ENCODE results near the gene PCDH8. TPM values are rescaled to one million over a fixed set of nuclear protein-coding genes. Genes with fewer than 3 reads are reported as not detected.

The PCDH8 gene
- total RNA-seq, 1 experiment from 2014 or later, result not detected

DNA sequence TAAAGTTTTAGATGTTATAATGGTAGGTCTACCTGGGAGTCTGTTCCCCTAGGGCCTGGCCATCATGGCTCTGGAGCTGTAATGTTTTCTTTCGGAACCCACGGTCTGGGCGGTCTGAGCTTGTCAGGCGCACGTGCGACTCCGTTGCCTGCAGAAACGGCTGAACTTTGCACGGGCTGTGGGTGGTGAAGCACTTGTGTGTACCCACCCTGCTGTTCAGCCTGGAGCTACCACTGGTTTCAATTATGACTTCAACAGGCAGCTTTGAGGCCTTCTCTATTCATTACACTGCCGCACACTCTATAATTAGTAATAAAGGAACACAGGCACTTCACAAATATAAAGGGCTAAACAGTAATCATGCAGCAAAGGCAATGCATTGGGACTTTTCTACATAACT, 6.0 kb downstream of the PCDH8 start:
- TF ChIP-seq, protein P1, sequence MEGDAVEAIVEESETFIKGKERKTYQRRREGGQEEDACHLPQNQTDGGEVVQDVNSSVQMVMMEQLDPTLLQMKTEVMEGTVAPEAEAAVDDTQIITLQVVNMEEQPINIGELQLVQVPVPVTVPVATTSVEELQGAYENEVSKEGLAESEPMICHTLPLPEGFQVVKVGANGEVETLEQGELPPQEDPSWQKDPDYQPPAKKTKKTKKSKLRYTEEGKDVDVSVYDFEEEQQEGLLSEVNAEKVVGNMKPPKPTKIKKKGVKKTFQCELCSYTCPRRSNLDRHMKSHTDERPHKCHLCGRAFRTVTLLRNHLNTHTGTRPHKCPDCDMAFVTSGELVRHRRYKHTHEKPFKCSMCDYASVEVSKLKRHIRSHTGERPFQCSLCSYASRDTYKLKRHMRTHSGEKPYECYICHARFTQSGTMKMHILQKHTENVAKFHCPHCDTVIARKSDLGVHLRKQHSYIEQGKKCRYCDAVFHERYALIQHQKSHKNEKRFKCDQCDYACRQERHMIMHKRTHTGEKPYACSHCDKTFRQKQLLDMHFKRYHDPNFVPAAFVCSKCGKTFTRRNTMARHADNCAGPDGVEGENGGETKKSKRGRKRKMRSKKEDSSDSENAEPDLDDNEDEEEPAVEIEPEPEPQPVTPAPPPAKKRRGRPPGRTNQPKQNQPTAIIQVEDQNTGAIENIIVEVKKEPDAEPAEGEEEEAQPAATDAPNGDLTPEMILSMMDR (IDR thresholded peaks at IDR 0.05; ENCODE audit: unreplicated experiment), result no peak
- no peak for DNase-seq
- intact Hi-C loops (cut with micrococcal nuclease; ENCODE audit: unreplicated experiment), result no loop called here
- Mint-ChIP-seq H3K36me3 (ENCODE audit: insufficient read depth, unreplicated experiment) (no peaks in the 10 kb centered on the region), H3K27ac (ENCODE audit: unreplicated experiment) (no peak overlapping the region), H3K27me3 (ENCODE audit: unreplicated experiment) (peaks cover 59% of the 10 kb centered on the region), H3K9me3 (ENCODE audit: low read depth, unreplicated experiment) (peaks cover 3% of the 10 kb centered on the region), H3K4me1 (ENCODE audit: low read depth, unreplicated experiment) (no peaks in the 10 kb centered on the region), H3K4me3 (ENCODE audit: low read depth, unreplicated experiment) (no peak overlapping the region)
- BruUV-seq (replicated peaks), result no TSS peak
- CTCF ChIA-PET, result no interaction called here

DNA sequence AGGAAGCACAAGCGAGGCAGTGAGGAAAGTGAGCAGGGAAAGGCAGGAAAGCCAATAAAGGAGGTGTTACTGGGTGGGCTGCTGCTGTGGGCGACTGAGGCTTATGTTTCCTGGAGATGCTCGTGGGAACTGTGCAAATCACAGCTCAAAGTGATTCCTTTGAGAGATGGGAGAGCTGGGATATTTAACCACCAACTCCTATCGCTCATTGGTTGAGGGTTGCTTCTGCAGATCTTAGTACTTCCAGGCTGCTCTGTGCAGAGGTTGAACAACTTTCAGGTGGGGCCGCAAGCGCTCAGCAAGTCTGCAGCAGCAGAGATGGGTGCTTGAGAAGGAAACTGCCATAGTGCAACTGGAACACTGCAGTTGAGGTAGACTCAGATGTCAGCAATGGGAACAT, 8.4 kb downstream of the PCDH8 start:
- Mint-ChIP-seq H3K27me3 (ENCODE audit: unreplicated experiment) (peaks cover 69% of the 10 kb centered on the region), H3K4me3 (ENCODE audit: low read depth, unreplicated experiment) (no peak overlapping the region), H3K9me3 (ENCODE audit: low read depth, unreplicated experiment) (peaks cover 1% of the 10 kb centered on the region), H3K36me3 (ENCODE audit: insufficient read depth, unreplicated experiment) (no peaks in the 10 kb centered on the region), H3K27ac (ENCODE audit: unreplicated experiment) (no peak overlapping the region), H3K4me1 (ENCODE audit: low read depth, unreplicated experiment) (no peaks in the 10 kb centered on the region)
- no TSS peak for BruUV-seq (replicated peaks)
- DNase-seq, result no peak
- CTCF ChIA-PET, result no interaction called here
- intact Hi-C loops (cut with micrococcal nuclease; ENCODE audit: unreplicated experiment), result no loop called here
- TF ChIP-seq, protein P1 (IDR thresholded peaks at IDR 0.05; ENCODE audit: unreplicated experiment), result no peak

DNA sequence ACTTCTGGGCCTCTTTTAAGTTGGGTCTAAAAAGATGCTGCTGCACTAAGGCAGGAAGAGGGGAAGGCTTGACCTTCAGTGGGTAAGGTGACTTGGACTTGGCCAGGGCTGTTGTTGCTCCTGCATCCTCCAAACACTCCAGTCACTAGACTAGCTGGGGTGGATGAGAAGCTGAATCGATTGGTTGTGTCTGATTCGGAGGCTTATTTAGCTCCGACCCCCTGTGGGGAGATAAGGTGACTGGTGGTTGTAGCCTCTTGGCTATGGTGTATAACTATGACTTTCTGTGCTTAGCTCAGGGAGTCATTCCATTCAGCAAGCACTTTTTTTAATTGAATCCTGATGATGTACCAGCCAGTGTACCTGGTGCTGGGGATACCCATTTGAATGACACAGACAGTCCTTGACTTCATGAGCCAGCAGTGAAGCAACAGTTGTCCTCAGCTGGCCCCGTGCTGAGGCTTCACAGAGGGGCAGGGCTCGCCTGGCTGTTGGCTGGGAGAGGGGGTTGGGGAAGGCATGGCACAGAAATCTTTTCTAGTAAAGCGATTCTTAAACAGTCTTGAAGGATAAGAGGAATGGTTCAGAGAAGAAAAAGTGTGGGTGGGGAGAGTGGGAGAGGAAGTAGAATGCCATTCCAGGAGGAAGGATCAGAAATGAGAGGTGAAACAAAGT, 9.9 kb downstream of the PCDH8 start:
- H3K36me3 Mint-ChIP-seq (ENCODE audit: insufficient read depth, unreplicated experiment), result no peaks in the 10 kb centered on the region
- TF ChIP-seq, protein P1 (IDR thresholded peaks at IDR 0.05; ENCODE audit: unreplicated experiment), result no peak
- no peak for DNase-seq
- no peaks in the 10 kb centered on the region for H3K9me3 Mint-ChIP-seq (ENCODE audit: low read depth, unreplicated experiment)
- no peak overlapping the region for H3K4me3 Mint-ChIP-seq (ENCODE audit: low read depth, unreplicated experiment)
- no TSS peak for BruUV-seq (replicated peaks)
- no peak overlapping the region for H3K27ac Mint-ChIP-seq (ENCODE audit: unreplicated experiment)
- CTCF ChIA-PET, result no interaction called here
- intact Hi-C loops (cut with micrococcal nuclease; ENCODE audit: unreplicated experiment), result no loop called here
- no peaks in the 10 kb centered on the region for H3K4me1 Mint-ChIP-seq (ENCODE audit: low read depth, unreplicated experiment)
- H3K27me3 Mint-ChIP-seq (ENCODE audit: unreplicated experiment), result peaks cover 73% of the 10 kb centered on the region

DNA sequence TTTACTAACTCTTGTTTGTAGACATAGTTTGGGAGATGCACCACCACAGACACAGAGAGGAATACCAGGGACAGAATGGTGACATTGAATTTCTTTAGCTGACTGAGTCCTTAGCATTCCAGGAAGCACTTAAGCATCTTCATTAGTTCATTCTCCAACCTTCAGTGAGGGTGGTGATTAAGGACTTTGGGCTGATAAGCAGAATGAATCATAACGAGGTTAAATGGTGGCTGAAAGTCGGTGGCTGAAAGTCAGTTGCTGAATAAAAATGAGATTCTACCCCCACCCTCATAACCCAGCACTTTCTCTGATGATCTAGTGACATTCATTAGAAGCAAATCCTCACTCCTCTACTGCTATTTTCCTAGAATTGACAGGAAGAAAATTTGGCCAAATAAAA, 10.6 kb downstream of the PCDH8 start:
- H3K4me3 Mint-ChIP-seq (ENCODE audit: low read depth, unreplicated experiment), result no peak overlapping the region
- no peak overlapping the region for H3K27ac Mint-ChIP-seq (ENCODE audit: unreplicated experiment)
- H3K27me3 Mint-ChIP-seq (ENCODE audit: unreplicated experiment), result peaks cover 81% of the 10 kb centered on the region
- H3K4me1 Mint-ChIP-seq (ENCODE audit: low read depth, unreplicated experiment), result no peaks in the 10 kb centered on the region
- H3K9me3 Mint-ChIP-seq (ENCODE audit: low read depth, unreplicated experiment), result no peaks in the 10 kb centered on the region
- CTCF ChIA-PET, result no interaction called here
- no peak for DNase-seq
- H3K36me3 Mint-ChIP-seq (ENCODE audit: insufficient read depth, unreplicated experiment), result no peaks in the 10 kb centered on the region
- intact Hi-C loops (cut with micrococcal nuclease; ENCODE audit: unreplicated experiment), result no loop called here
- BruUV-seq (replicated peaks), result no TSS peak
- TF ChIP-seq, protein P1 (IDR thresholded peaks at IDR 0.05; ENCODE audit: unreplicated experiment), result no peak

Measured in Calu3 (cell line).